ENCODE results near the gene PTPRN2. TPM values are rescaled to one million over a fixed set of nuclear protein-coding genes. Genes with fewer than 3 reads are reported as not detected.

PTPRN2 gene
- total RNA-seq, 4 donors from 2014 or later: 6.6 to 10.7 (median 8.2) TPM

- DNase-seq (ENCODE audit: low spot score in 2 of 2): no peak
- TF ChIP-seq EP300 (IDR thresholded peaks at IDR 0.05): no peak
- no peak for TF ChIP-seq POLR2A (IDR thresholded peaks at IDR 0.05)
- TF ChIP-seq CTCF (IDR thresholded peaks at IDR 0.05): no peak
- no peaks in the 10 kb centered on the region for H3K9me3 ChIP-seq
- H3K4me3 ChIP-seq: no peak overlapping the region
- H3K27ac ChIP-seq: no peak overlapping the region
- no peaks in the 10 kb centered on the region for H3K36me3 ChIP-seq
- H3K27me3 ChIP-seq: no peaks in the 10 kb centered on the region
- WGBS, 2 donors: 91 to 93% methylated on average over 12 of the region's 12 CpGs
- H3K4me1 ChIP-seq: no peaks in the 10 kb centered on the region
Measured at GRCh38 chr7:157628456-157628855, 959.2 kb downstream of the PTPRN2 start.

- Histone ChIP-seq H3K4me3 (no peak overlapping the region), H3K9me3 (no peaks in the 10 kb centered on the region), H3K27me3 (no peaks in the 10 kb centered on the region), H3K4me1 (no peaks in the 10 kb centered on the region), H3K36me3 (no peaks in the 10 kb centered on the region), H3K27ac (no peak overlapping the region)
- WGBS, 2 donors: 83 to 85% methylated on average over 8 of the region's 8 CpGs
- no peak for TF ChIP-seq EP300 (IDR thresholded peaks at IDR 0.05)
- no peak for TF ChIP-seq CTCF (IDR thresholded peaks at IDR 0.05)
- no peak for TF ChIP-seq POLR2A (IDR thresholded peaks at IDR 0.05)
- no peak for DNase-seq (ENCODE audit: low spot score in 2 of 2)
Measured at GRCh38 chr7:157627646-157628045, 960.0 kb downstream of the PTPRN2 start.

- 83 to 86% methylated on average over 8 of the region's 8 CpGs for WGBS, 2 donors
- no peaks in the 10 kb centered on the region for H3K9me3 ChIP-seq
- no peaks in the 10 kb centered on the region for H3K36me3 ChIP-seq
- H3K27ac ChIP-seq: no peak overlapping the region
- H3K4me3 ChIP-seq: no peak overlapping the region
- no peaks in the 10 kb centered on the region for H3K4me1 ChIP-seq
- no peak for DNase-seq (ENCODE audit: low spot score in 2 of 2)
- TF ChIP-seq CTCF (IDR thresholded peaks at IDR 0.05) (no peak), POLR2A (IDR thresholded peaks at IDR 0.05) (no peak), EP300 (IDR thresholded peaks at IDR 0.05) (no peak)
- H3K27me3 ChIP-seq: no peaks in the 10 kb centered on the region
Measured at GRCh38 chr7:157627033-157627432, 960.6 kb downstream of the PTPRN2 start.

- Histone ChIP-seq H3K4me1 (no peaks in the 10 kb centered on the region), H3K4me3 (no peak overlapping the region), H3K36me3 (no peaks in the 10 kb centered on the region), H3K9me3 (no peaks in the 10 kb centered on the region), H3K27me3 (no peaks in the 10 kb centered on the region), H3K27ac (no peak overlapping the region)
- no peak for DNase-seq (ENCODE audit: low spot score in 2 of 2)
- WGBS, 2 donors: 74 to 77% methylated on average over 11 of the region's 11 CpGs
- TF ChIP-seq EP300 (IDR thresholded peaks at IDR 0.05) (no peak), CTCF (IDR thresholded peaks at IDR 0.05) (no peak), POLR2A (IDR thresholded peaks at IDR 0.05) (no peak)
Measured at GRCh38 chr7:157625973-157626742, 961.5 kb downstream of the PTPRN2 start.

GRCh38 chr7:157623556-157623955 lies 964.1 kb downstream of the PTPRN2 start:
- H3K9me3 ChIP-seq: peaks cover 0 to under 1% (median 0%) of the 10 kb centered on the region in 4 donors
- H3K27ac ChIP-seq: no peak overlapping the region
- H3K4me1 ChIP-seq: no peaks in the 10 kb centered on the region
- H3K27me3 ChIP-seq: no peaks in the 10 kb centered on the region
- no peak overlapping the region for H3K4me3 ChIP-seq
- no peaks in the 10 kb centered on the region for H3K36me3 ChIP-seq
- no peak for DNase-seq (ENCODE audit: low spot score in 2 of 2)
- 82 to 91% methylated on average over 7 of the region's 7 CpGs for WGBS, 2 donors
- no peak for TF ChIP-seq CTCF (IDR thresholded peaks at IDR 0.05)
- TF ChIP-seq POLR2A (IDR thresholded peaks at IDR 0.05): no peak
- no peak for TF ChIP-seq EP300 (IDR thresholded peaks at IDR 0.05)
